Measurements from ENCODE around the gene ANKRD11.
"Not testable (repeated sequence)": the region's sequence is repeated elsewhere in the genome, so short reads cannot be mapped to it uniquely, and the experiment has no call there.

Gene ANKRD11

GRCh38 chr16:89434490-89434889 is 55.9 kb downstream of the ANKRD11 start:
- in situ Hi-C loops (cut with MboI; ENCODE audit: low sequenced_read_pairs): no loop called here

- in situ Hi-C loops (cut with MboI; ENCODE audit: low sequenced_read_pairs): not testable (repeated sequence)
Measured at GRCh38 chr16:89433363-89433984, 56.9 kb downstream of the ANKRD11 start.

DNA sequence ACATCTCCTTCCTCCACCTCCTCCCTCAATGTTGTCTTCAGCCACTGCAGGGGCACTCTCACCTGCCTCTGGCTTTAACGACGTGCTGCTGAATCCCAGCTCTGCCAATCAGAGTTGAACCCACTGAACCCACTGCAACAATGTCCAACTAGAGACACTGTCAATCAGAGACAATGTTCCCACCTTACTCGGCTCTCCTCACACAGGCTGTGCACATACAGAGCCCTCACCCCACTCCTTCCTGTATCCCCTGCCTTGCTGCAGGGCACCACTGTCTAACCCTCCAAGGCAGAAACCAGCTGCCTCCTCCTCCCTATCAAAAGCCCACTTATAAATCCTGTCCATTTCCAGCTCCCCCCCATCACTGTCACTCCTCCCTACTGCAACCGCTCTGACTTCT is 58.7 kb downstream of the ANKRD11 start:
- in situ Hi-C loops (cut with MboI; ENCODE audit: low sequenced_read_pairs): no loop called here

- in situ Hi-C loops (cut with MboI; ENCODE audit: low sequenced_read_pairs): no loop called here
Measured at GRCh38 chr16:89431158-89431584, 59.2 kb downstream of the ANKRD11 start.

GRCh38 chr16:89430436-89431157 is 59.8 kb downstream of the ANKRD11 start:
- in situ Hi-C loops (cut with MboI; ENCODE audit: low sequenced_read_pairs): no loop called here

GRCh38 chr16:89428605-89429004 is 61.8 kb downstream of the ANKRD11 start:
- in situ Hi-C loops (cut with MboI; ENCODE audit: low sequenced_read_pairs): not testable (repeated sequence)

- in situ Hi-C loops (cut with MboI; ENCODE audit: low sequenced_read_pairs): no loop called here
Measured at GRCh38 chr16:89426736-89427530, 63.4 kb downstream of the ANKRD11 start.

- in situ Hi-C loops (cut with MboI; ENCODE audit: low sequenced_read_pairs): no loop called here
Measured at GRCh38 chr16:89425523-89425922, 64.8 kb downstream of the ANKRD11 start.

GRCh38 chr16:89423681-89424260 is 66.6 kb downstream of the ANKRD11 start:
- in situ Hi-C loops (cut with MboI; ENCODE audit: low sequenced_read_pairs): no loop called here

GRCh38 chr16:89422905-89423630 is 67.3 kb downstream of the ANKRD11 start:
- in situ Hi-C loops (cut with MboI; ENCODE audit: low sequenced_read_pairs): no loop called here

DNA sequence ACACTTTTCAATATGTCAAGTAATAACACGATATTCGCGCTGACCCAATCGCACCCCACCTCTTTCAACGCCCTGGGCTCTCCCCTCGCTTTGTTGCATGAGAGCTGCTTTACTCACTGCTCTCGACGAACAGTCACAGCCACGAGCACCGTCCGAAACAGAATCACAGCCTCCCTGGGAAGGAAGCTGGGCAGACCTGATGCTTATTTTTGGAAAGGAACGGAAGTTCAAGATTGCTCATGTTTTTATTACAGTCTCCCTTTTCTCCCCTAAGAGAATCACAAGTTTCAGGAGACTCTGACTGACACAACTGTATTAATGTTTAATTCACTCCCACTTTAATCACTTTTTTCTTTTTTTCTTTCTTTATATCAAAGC is 67.8 kb downstream of the ANKRD11 start:
- in situ Hi-C loops (cut with MboI; ENCODE audit: low sequenced_read_pairs): no loop called here

- in situ Hi-C loops (cut with MboI; ENCODE audit: low sequenced_read_pairs): not testable (repeated sequence)
Measured at GRCh38 chr16:89421300-89421699, 69.1 kb downstream of the ANKRD11 start.

DNA sequence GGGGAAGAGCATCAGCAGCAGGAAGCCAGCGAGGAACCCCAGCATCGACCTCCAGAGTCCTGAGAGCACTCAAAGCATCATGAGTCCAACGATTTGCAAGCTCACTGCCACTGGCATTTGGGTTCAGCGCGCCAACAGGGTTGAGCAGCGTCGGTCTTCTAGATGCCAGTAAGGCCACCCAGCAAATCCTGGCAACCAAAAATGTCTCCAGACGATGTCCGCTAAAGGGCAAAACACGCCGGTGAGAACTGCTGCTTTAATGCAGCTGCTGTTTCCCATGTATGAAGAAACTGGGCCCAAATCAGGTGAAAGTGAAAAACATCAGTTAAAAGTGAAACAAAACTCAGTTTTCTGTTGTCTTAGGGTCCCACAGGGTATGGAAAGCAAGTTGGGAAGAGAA is 70.2 kb downstream of the ANKRD11 start:
- in situ Hi-C loops (cut with MboI; ENCODE audit: low sequenced_read_pairs): no loop called here

DNA sequence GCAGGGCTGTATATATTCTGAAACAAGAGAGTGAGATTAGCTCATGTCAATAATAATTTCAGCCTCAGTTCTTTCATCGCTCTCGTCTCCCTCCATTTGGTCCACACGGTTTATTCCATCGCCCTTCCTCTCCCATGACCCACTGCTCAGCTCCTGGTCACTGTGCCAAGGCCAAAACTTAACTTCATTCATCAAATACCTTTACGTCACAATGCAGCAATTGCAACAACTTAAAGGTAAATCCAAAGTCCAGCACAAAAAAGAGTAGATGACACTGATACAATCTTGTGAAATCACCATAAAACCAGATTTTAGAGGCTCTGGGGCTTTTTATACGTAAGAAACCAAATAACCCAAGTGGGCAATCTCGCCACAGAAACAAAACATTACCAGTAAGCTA is 72.0 kb downstream of the ANKRD11 start:
- in situ Hi-C loops (cut with MboI; ENCODE audit: low sequenced_read_pairs): no loop called here

GRCh38 chr16:89417352-89417751 is 73.0 kb downstream of the ANKRD11 start:
- in situ Hi-C loops (cut with MboI; ENCODE audit: low sequenced_read_pairs): no loop called here

DNA sequence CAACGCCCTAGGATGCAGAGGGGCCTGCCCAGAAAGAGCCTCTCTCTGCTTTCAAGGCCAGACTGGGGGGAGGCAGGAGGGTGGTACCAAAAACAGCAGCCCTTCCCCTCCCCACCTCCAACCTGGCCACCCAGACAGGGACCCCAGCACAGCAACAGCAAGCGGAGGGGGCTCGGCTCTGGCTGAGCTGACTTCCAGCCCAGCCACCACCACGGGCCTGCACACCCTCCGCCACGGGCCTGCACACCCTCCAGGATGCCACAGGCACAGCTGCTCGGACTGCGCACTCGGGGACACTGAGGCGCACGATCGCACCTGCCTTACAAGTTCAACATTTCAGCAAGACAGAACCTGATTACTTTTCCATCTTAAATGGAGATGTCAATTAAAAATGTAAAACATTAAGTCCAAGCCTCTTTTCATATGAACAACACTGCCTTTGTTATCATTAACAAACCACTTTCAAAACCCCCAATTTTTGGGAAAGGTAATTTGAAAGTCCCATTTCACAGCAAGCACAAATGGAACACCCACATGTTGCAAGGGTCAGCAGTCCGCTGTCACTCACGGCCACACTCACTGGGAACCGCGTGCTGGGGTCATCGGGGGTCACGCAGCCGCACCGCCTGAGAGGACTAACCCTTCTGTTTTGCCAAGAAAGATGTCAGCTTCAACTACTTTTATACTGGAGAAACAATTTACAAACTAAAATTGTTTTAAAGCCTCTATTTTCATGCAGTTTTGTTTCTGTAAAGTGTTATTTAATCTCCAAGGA is 76.4 kb downstream of the ANKRD11 start:
- in situ Hi-C loops (cut with MboI; ENCODE audit: low sequenced_read_pairs): no loop called here

DNA sequence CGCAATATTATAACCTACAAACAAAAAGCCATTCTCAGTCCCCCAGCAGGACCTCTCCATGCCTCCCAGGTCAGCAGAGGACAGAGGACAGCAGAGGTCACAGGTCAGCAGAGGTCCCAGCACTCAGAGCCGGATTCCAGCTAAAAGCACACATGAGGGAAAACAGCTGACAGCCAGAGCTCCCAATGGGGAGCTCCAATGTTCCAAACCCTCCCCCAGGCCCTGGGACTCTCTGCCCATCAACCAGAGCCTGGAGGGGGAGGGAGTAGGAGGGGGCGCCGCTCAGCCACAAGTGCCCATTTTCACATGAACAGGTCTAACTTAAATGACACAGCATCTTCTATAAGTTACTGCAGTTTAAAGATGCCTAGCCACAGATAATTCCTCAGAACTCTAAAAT is 77.5 kb downstream of the ANKRD11 start:
- in situ Hi-C loops (cut with MboI; ENCODE audit: low sequenced_read_pairs): no loop called here

- in situ Hi-C loops (cut with MboI; ENCODE audit: low sequenced_read_pairs): no loop called here
Measured at GRCh38 chr16:89411335-89411850, 79.0 kb downstream of the ANKRD11 start.

DNA sequence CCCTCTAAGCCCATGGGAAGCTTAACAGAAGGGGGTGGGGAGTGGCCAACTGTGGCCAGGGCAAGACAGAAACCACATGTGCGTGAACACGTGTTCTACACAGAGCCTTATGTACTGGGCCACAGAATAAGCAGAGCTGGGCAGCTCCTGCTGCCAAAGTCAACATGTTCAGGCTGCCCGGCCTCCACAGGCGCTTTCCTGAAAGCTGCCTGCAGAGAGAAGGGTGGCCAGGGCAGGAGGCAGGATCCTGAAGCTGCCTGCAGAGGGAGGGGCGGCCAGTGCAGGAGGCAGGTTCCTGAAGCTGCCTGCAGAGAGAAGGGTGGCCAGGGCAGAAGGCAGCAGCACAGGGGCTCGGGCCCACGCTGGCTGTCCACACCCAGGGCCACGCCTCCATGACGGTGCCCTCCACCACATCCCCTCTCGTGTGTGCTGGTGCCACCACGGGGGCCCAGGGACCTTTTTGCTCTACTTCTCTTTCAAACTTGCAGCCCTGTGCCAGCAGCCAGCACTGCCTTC is 79.5 kb downstream of the ANKRD11 start:
- in situ Hi-C loops (cut with MboI; ENCODE audit: low sequenced_read_pairs): no loop called here

DNA sequence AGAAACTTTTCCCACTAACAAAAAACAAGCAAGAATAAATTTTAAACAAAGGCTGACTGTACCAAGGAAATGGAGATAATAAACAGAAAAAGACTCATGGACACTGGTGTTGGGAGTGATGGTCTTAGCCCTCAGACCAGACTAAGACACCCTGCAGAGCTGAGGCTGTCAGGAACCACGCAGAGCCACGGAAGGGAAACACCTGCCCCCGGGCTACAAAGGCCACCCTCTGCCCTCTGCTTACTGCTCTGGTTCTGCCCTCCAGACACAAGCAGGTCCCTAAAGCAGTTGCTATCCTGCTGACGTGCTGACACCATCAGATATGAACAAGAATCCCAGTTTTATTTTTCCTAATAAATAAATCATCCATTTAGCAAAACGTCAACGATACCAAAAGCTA is 80.0 kb downstream of the ANKRD11 start:
- in situ Hi-C loops (cut with MboI; ENCODE audit: low sequenced_read_pairs): no loop called here

All from HL-60/S4 treated with phorbol 12-myristate 13-acetate at 8.2 ng/mL for 4 days and 3 days (cell line).